H9 (cell line): ENCODE data around the gene LYAR. TPM values are rescaled to one million over a fixed set of nuclear protein-coding genes. Genes with fewer than 3 reads are reported as not detected.
A peak's percentile ranks its signal among the peaks of the same experiment; 100 is the strongest.

ENCODE experiments used
- DNase-seq: peaks from one replicate; pipeline ENCODE4 v3.0.0-alpha.2; 2017
- H2AFZ ChIP-seq: one replicate; pipeline ENCODE4 v1.6.1; 2013; ENCODE audit warnings: mild to moderate bottlenecking, low read length, control low read depth, moderate library complexity
- H2AK5ac ChIP-seq: 2 replicates; pipeline ENCODE4 v1.6.1; 2013; ENCODE audit warnings: low read length, control low read depth, mixed read lengths; ENCODE audit not compliant: insufficient read length
- H2BK120ac ChIP-seq: one replicate; pipeline ENCODE4 v1.6.1; 2013; ENCODE audit warnings: low read depth, mild to moderate bottlenecking, low read length, control low read depth, inconsistent platforms; ENCODE audit not compliant: poor library complexity, severe bottlenecking
- H2BK12ac ChIP-seq: 2 replicates; pipeline ENCODE4 v1.6.1; 2013; ENCODE audit warnings: low read length, control low read depth, mixed read lengths, low read depth; ENCODE audit not compliant: insufficient read length
- H2BK15ac ChIP-seq: 2 replicates; pipeline ENCODE4 v1.6.1; 2013; ENCODE audit warnings: low read depth, low read length, control low read depth
- H2BK20ac ChIP-seq: one replicate; pipeline ENCODE4 v1.6.1; 2013; ENCODE audit warnings: low read depth, mild to moderate bottlenecking, low read length, control low read depth, inconsistent platforms; ENCODE audit not compliant: poor library complexity, severe bottlenecking
- H2BK5ac ChIP-seq: 2 replicates; pipeline ENCODE4 v1.6.1; 2013; ENCODE audit warnings: low read length, control low read depth, mixed read lengths; ENCODE audit not compliant: insufficient read length
- H3K14ac ChIP-seq: 2 replicates; pipeline ENCODE4 v1.6.1; 2013; ENCODE audit warnings: low read length, control low read depth; ENCODE audit not compliant: insufficient read depth
- H3K18ac ChIP-seq: 2 replicates; pipeline ENCODE4 v1.6.1; 2013; ENCODE audit warnings: low read depth, mild to moderate bottlenecking, mixed read lengths, low read length, control low read depth; ENCODE audit not compliant: insufficient read length
- H3K23ac ChIP-seq: 2 replicates; pipeline ENCODE4 v1.6.1; 2013; ENCODE audit warnings: low read length, control low read depth, mixed read lengths, low read depth; ENCODE audit not compliant: insufficient read length
- H3K23me2 ChIP-seq: 2 replicates; pipeline ENCODE4 v1.6.1; 2013; ENCODE audit warnings: low read depth, mild to moderate bottlenecking, mixed read lengths, low read length, control low read depth; ENCODE audit not compliant: insufficient read length, poor library complexity, severe bottlenecking
- H3K27ac ChIP-seq: 2 replicates; pipeline ENCODE4 v1.5.1; 2013; ENCODE audit warnings: low read length, control low read depth, mixed read lengths, low read depth; ENCODE audit not compliant: insufficient read length
- H3K27me3 ChIP-seq: 2 replicates; pipeline ENCODE4 v1.6.1; 2013; ENCODE audit warnings: low read length, control low read depth, inconsistent platforms; ENCODE audit not compliant: insufficient read depth
- H3K4ac ChIP-seq: 2 replicates; pipeline ENCODE4 v1.6.1; 2013; ENCODE audit warnings: low read depth, mild to moderate bottlenecking, control low read depth, inconsistent platforms, low read length, moderate library complexity
- H3K4me1 ChIP-seq: 2 replicates; pipeline ENCODE4 v1.6.1; 2013; ENCODE audit warnings: low read length, control low read depth, inconsistent platforms; ENCODE audit not compliant: insufficient read depth
- H3K4me2 ChIP-seq: 2 replicates; pipeline ENCODE4 v1.6.1; 2013; ENCODE audit warnings: low read length, control low read depth, mixed read lengths; ENCODE audit not compliant: insufficient read length, insufficient read depth
- H3K56ac ChIP-seq: 2 replicates; pipeline ENCODE4 v1.6.1; 2013; ENCODE audit warnings: low read depth, mild to moderate bottlenecking, mixed read lengths, low read length, control low read depth; ENCODE audit not compliant: insufficient read length
- H3K79me1 ChIP-seq: 2 replicates; pipeline ENCODE4 v1.6.1; 2013; ENCODE audit warnings: low read depth, mild to moderate bottlenecking, moderate library complexity, low read length, control low read depth, inconsistent platforms; ENCODE audit not compliant: insufficient read depth, poor library complexity, severe bottlenecking
- H3K79me2 ChIP-seq: 2 replicates; pipeline ENCODE4 v1.6.1; 2013; ENCODE audit warnings: low read length, control low read depth, inconsistent platforms; ENCODE audit not compliant: insufficient read depth
- H3K9ac ChIP-seq: 2 replicates; pipeline ENCODE4 v1.6.1; 2013; ENCODE audit warnings: low read length, control low read depth, mixed read lengths; ENCODE audit not compliant: insufficient read length; ENCODE audit errors: extremely low read depth
- H3K9me3 ChIP-seq: one replicate; pipeline ENCODE4 v1.6.1; 2013; ENCODE audit warnings: low read depth, low read length, inconsistent platforms; ENCODE audit not compliant: control insufficient read depth
- H3T11ph ChIP-seq: one replicate; pipeline ENCODE4 v1.6.1; 2013; ENCODE audit warnings: mild to moderate bottlenecking, low read length, control low read depth, inconsistent platforms
- H4K20me1 ChIP-seq: one replicate; pipeline ENCODE4 v1.6.1; 2013; ENCODE audit not compliant: control insufficient read depth, insufficient read length, insufficient read depth
- H4K5ac ChIP-seq: 2 replicates; pipeline ENCODE4 v1.6.1; 2013; ENCODE audit warnings: low read depth, mild to moderate bottlenecking, mixed read lengths, low read length, control low read depth; ENCODE audit not compliant: insufficient read length
- H4K8ac ChIP-seq: replicated peaks from 2 replicates; pipeline ENCODE4 v1.6.1; 2013; ENCODE audit warnings: low read length, control low read depth, mixed read lengths, low read depth; ENCODE audit not compliant: insufficient read length
- H4K91ac ChIP-seq: 2 replicates; pipeline ENCODE4 v1.6.1; 2013; ENCODE audit warnings: low read depth, mild to moderate bottlenecking, moderate library complexity, mixed read lengths, low read length, control low read depth; ENCODE audit not compliant: insufficient read length
- H3K27ac Mint-ChIP-seq, 3 experiments: 2 replicates in 2 of 3; 3 replicates in 1 of 3; pipeline ENCODE4 v1.8.0; 2020 to 2021; ENCODE audit warnings: mixed read lengths in 3 of 3, mild to moderate bottlenecking in 1 of 3, moderate library complexity in 1 of 3
- H3K27me3 Mint-ChIP-seq: 2 replicates; pipeline ENCODE4 v1.8.0; 2021; ENCODE audit warnings: low read depth, mild to moderate bottlenecking, moderate library complexity, mixed read lengths
- H3K36me3 Mint-ChIP-seq, 3 experiments: 2 replicates in 2 of 3; 3 replicates in 1 of 3; pipeline ENCODE4 v1.8.0; 2020 to 2021; ENCODE audit warnings: low read depth in 3 of 3, mixed read lengths in 3 of 3; ENCODE audit not compliant: insufficient read depth in 1 of 3
- H3K4me1 Mint-ChIP-seq, 2 experiments: 2 replicates each; pipeline ENCODE4 v1.8.0; 2020; ENCODE audit warnings: mixed read lengths in 2 of 2
- H3K4me3 Mint-ChIP-seq, 2 experiments: 2 replicates in 1 of 2; 3 replicates in 1 of 2; pipeline ENCODE4 v1.8.0; 2020 to 2021; ENCODE audit warnings: mild to moderate bottlenecking in 2 of 2, mixed read lengths in 2 of 2, moderate library complexity in 1 of 2
- H3K9me3 Mint-ChIP-seq, 2 experiments: 2 replicates in 1 of 2; 3 replicates in 1 of 2; pipeline ENCODE4 v1.8.0; 2020; ENCODE audit warnings: mild to moderate bottlenecking in 2 of 2, mixed read lengths in 2 of 2, moderate library complexity in 1 of 2
- CTCF ChIP-seq: fragments of 200-600 bp; sonication (generic); conservative IDR thresholded peaks from 3 replicates; pipeline ENCODE4 v1.8.0; 2021; ENCODE audit warnings: antibody characterized with exemption, mild to moderate bottlenecking
- WGBS: extraction: QIAGEN DNeasy Blood & Tissue Kit; methylation state at CpG from one replicate; pipeline ENCODE4 v1.1.7; 2013; ENCODE audit warnings: missing lambda C conversion rate, low lambda C conversion rate, mixed read lengths; ENCODE audit not compliant: insufficient read length; ENCODE audit errors: extremely low coverage; 5-methylcytosine and 5-hydroxymethylcytosine counted together
- total RNA-seq: library from RNA; stranded (reverse); gene quantifications from 2 replicates; pipeline ENCODE4 v1.2.1, GENCODE V29; 2021

The LYAR gene
- total RNA-seq, 1 experiment from 2014 or later, result 50.9 TPM

- no peaks in the 10 kb centered on the region for H3K27me3 Mint-ChIP-seq
- Histone ChIP-seq H3K23me2 (no peaks in the 10 kb centered on the region), H3K9ac (no peak overlapping the region), H3K14ac (no peak overlapping the region), H3K4me1 (no peaks in the 10 kb centered on the region), H3T11ph (no peak overlapping the region), H2BK12ac (no peak overlapping the region), H4K5ac (no peak overlapping the region), H3K79me1 (no peaks in the 10 kb centered on the region), H2AFZ (no peak overlapping the region), H2BK15ac (no peak overlapping the region), H3K56ac (no peak overlapping the region), H4K8ac (no peak overlapping the region), H3K18ac (no peak overlapping the region), H2AK5ac (no peak overlapping the region), H3K23ac (no peak overlapping the region), H3K79me2 (no peaks in the 10 kb centered on the region), H3K27me3 (no peaks in the 10 kb centered on the region), H3K9me3 (no peaks in the 10 kb centered on the region), H4K20me1 (no peaks in the 10 kb centered on the region), H4K91ac (no peak overlapping the region), H3K27ac (no peak overlapping the region), H3K4me2 (no peak overlapping the region), H3K4ac (no peak overlapping the region), H2BK5ac (no peak overlapping the region), H2BK120ac (no peak overlapping the region), H2BK20ac (no peak overlapping the region)
- H3K36me3 Mint-ChIP-seq, result peaks cover 0 to 24% (median 20%) of the 10 kb centered on the region in 3 experiments; a peak in 6 of 7 replicates
- no peak for TF ChIP-seq CTCF
- no CpG with 5 or more reads among the region's 10 CpGs for WGBS
- peak overlapping the region; percentile 81 to 85 (median 84) for H3K27ac Mint-ChIP-seq
- H3K4me3 Mint-ChIP-seq, result no peak overlapping the region
- no peak for DNase-seq
- H3K9me3 Mint-ChIP-seq, result peaks cover 0 to 2% of the 10 kb centered on the region in 2 experiments; a peak in 1 of 5 replicates
- peaks cover 14 to 17% of the 10 kb centered on the region in 2 experiments for H3K4me1 Mint-ChIP-seq
These were observed 34.0 kb upstream of the LYAR start for GRCh38 chr4:4323705-4324534.
